SKM-1 (cell line): Measurements from ENCODE around the gene NDUFS4.
"Not testable (repeated sequence)": the region's sequence is repeated elsewhere in the genome, so short reads cannot be mapped to it uniquely, and the experiment has no call there.

Experiments
- DNase-seq: peaks from one replicate; lab custom pipeline; 2025; ENCODE audit not compliant: unreplicated experiment; lab: John Stamatoyannopoulos, UW

NDUFS4 gene

DNA sequence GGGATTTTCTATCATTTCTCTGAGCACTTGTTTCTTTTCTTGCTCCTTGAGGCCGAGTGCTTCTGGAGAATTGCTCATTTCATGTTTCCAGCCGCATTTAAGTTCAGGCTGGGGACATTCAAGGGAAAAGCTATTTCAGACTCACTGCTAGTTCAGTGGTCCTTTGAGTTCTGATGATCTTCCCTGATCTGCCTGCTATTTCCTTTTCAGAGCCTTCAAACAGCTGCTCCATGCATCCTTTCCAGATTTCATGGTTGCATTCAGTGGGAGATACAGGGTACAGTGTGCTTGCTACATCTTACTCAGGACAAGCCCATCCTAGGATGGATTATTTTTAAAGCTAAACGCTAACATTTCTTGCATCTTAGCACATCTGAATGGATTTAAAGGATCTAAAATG lies 14.7 kb downstream of the NDUFS4 start:
- DNase-seq: no peak

DNA sequence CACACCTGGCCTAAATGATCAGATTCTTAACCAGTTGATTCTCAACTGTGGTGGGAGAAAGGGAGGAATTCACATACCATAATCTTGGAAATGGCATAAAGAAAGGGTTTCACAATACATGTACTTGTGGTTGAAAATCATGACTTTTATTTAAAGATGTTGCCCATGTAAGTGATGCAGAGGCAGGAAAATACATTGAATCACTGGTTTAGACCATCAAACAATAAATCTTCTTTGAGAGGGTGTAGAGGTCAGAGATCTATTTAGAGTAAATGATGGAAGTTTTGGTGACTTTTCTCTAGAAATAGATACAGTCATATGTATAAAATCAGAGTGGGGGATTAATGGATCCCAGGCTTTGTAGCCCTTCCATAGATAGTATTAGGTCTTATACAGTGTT lies 15.4 kb downstream of the NDUFS4 start:
- no peak for DNase-seq

DNA sequence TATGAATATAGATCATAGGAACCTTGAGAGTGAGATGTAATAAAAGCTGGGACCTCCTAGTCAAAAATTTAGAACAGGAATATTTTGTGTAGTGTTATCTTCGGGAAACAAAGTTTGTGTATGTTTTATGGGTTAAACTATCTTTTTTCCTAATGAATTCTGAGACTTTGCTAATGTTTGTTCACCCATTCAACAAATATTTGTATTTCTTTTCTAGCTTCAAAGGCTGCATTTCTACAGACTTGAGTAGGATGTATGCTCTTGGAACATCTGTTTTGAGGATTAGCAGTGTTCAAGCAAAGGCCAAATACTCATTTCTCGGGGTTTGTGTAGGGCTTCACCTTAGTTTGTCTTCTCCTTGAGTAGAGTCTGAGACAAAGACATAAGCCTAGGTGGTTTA lies 16.2 kb downstream of the NDUFS4 start:
- DNase-seq: no peak

- DNase-seq: no peak
Observed at GRCh38 chr5:53578854-53579253, 18.4 kb downstream of the NDUFS4 start.

DNA sequence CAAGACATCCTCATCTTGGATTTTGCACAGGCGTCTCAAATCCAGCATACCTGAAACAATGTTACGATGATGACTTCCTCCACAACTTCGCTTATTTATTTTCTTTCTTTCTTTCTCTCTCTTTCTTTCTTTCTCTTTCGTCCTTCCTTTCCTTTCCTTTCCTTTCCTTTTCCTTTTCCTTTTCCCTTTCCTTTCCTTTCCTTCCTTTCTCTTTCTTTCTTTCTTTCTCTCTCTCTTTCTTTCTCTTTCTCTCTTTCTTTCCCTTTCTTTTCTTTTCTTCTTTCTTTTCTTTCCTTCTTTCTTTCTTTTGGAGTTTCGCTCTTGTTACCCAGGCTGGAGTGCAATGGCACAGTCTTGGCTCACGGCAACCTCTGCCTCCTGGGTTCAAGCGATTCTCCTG lies 20.1 kb downstream of the NDUFS4 start:
- no peak for DNase-seq

DNA sequence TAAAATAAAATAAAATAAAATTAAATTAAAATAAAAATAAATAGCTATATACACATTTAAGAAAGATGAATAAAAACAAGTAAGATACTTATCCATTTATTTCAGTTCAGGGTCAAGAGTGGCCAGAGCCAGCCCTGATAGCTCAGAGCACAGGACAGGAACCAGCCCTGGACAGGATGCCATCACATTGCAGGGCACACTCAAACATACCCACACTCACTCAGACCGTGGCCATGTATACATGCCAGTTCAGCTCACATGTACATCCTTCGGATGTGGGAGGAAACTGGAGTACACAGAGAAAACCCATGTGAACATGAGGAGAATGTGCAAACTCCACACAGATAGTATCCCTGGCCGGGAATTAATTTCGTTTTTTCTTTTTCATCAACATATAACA lies 21.8 kb downstream of the NDUFS4 start:
- no peak for DNase-seq

- no peak for DNase-seq
Observed at GRCh38 chr5:53590759-53591158, 30.3 kb downstream of the NDUFS4 start.

GRCh38 chr5:53594419-53594818 lies 34.0 kb downstream of the NDUFS4 start:
- DNase-seq: no peak

GRCh38 chr5:53597894-53598293 lies 37.5 kb downstream of the NDUFS4 start:
- no peak for DNase-seq

DNA sequence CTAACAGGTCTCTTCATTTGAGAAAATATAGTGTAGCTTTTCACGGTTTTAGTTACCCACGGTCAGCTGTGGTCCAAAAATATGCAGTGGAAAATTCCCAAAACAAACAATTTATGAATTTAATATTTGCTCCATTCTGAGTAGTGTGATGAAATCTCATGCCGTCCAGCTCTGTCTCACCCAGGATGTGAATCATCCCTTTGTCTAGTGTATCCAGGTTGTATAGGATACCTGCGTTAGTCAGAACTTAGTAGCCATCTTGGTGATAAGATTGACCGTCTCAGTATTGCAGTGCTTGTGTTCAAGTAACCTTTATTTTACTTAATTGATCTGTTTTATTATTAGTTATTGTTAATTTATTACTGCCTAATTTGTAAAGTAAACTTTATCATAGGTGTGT lies 41.1 kb downstream of the NDUFS4 start:
- DNase-seq: no peak

DNA sequence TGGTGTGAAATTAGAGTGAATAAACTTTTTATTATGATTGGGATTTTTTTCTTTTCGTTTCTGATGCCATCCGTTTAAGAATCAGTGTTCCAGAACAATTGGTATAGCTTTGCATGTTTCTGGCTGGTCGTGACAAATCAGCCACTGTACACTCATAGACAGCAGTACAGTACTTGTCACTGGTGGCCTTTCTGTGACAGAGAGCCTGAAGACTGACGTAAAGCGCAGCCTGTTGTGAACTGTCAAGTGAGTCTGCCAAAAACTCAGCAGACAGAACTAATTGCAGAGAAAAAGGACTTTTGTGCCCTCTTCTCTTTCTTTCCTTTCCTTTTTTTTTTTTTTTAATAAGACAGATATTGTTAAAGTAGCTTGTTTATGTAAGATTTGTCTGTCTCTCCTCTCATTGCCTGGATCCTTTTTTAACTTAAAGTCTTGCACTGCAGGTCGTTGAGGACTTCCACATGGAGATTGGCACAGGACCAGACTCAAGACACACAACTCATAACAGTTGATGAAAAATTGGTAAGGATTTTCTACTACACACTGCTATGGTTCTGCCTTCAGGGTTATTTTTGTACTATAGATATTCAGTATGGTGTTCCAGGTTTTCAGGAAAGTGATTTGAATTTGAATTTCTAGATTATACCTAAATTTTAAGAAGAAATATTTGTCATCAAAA lies 42.7 kb downstream of the NDUFS4 start:
- no peak for DNase-seq

GRCh38 chr5:53604309-53604708 lies 43.9 kb downstream of the NDUFS4 start:
- DNase-seq: no peak

- no peak for DNase-seq
Observed at GRCh38 chr5:53607886-53608285, 47.4 kb downstream of the NDUFS4 start.

- not testable (repeated sequence) for DNase-seq
Observed at GRCh38 chr5:53608897-53609296, 48.5 kb downstream of the NDUFS4 start.

- DNase-seq: no peak
Observed at GRCh38 chr5:53613061-53613460, 52.6 kb downstream of the NDUFS4 start.

DNA sequence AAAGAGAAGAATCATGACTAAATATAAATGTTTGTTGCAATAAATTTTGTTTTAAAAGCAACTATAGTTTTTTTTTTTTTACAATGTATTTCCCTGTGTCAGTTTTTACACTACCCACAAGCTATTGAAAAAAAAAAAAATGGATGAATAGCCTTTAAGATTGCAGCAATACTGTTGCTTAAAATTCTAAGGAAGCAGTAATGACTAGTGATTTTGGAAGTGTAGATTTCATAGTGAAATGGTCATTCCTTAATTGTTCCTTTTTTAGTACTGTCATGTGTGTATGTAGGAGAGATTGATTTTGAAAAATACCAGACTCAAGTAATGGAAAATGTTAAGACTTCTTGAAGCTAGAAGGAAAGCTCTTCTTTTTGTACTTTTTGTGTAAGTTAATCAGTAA lies 53.1 kb downstream of the NDUFS4 start:
- DNase-seq: no peak

DNA sequence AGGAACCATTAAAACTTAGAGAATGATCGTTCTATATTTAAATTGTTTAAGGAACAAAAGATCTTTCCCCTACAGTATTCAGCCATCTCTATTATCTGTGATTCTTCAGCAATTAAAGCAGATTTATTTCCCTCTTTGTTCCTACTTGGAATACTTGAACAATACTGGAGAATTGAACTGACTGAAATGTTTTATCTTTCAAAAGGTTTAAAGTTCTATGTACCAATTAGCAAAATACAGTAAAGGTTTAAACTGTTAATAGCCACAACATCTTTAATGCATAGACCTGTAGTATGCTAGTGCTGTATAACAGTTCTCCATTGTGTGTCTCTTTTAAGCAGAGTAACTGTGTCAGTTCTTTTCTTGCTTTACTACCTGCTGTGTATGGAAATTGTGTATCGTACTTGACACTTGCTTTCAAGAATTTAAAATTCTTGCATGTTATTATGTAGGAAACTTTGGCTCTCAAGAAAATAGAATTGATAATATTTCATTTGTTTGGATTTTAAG lies 54.0 kb downstream of the NDUFS4 start:
- DNase-seq: no peak

DNA sequence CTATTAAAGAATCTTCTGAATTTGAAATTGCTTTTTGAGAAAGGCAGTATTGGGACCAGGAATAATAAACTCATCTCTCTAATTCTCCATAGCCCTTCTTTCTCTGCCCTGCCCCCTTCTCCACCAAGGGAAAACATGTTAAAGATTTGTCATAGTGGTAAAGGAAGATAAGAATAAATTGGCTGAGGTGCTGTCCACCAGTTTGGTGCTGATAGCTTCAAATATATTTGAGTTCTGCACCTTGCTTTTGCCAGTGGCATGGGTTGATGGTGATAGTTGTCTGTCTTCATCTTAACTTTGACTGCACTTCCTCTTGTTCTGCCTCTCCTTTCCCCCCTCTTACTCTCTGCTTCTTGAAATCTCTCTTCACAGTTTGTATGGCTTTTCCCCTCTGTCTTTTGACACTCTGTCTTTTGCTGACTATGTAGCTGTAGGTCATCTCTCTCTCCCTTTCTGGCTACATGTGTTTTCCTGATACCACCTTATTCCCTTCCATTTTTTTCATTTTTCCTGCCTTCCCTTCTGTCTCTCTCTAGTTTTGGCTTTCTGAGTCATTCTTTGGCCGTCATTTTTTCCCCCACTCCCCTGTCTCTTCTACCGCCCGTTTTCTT lies 56.6 kb downstream of the NDUFS4 start:
- DNase-seq: no peak

DNA sequence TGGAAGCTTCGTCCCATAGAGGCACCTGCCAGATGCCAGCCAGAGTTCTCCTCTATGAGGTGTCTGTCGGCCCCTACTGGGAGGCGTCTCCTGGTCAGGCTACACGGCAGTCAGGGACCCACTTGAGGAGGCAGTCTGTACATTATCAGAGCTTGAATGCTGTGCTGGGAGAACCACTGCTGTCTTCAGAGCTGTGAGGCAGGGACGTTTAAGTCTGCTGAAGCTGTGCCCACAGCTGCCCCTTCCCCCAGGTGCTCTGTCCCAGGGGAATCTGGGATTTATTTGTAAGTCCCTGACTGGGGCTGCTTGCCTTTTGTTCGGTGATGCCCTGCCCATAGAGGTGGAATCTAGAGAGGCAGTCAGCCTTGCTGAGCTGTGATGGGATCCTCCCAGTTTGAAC lies 70.8 kb downstream of the NDUFS4 start:
- no peak for DNase-seq

- no peak for DNase-seq
Observed at GRCh38 chr5:53642061-53642460, 81.6 kb downstream of the NDUFS4 start.

- DNase-seq: no peak
Observed at GRCh38 chr5:53643445-53643844, 83.0 kb downstream of the NDUFS4 start.

DNA sequence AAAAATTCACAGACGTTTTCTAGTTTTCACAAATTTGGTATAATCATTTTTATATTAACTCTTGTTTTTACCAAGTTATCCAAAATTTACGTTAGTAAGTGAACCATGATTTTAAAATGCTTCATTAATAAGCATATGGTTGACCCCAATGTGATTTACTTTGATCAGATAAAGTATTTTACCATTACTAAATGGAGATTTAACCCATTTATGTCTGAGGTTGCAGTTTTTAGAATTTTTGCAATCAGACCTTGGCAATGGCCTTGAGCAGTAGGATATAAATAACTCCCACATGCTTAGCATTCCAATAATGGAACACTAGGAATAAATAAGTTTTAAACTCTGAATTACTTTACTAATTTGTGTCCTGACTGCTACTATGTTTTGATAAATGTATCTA lies 84.6 kb downstream of the NDUFS4 start:
- no peak for DNase-seq

- DNase-seq: no peak
Observed at GRCh38 chr5:53649352-53649751, 88.9 kb downstream of the NDUFS4 start.
